Astrocyte (in vitro differentiated cells and primary cell): ENCODE results near the gene FBXO17.

Source experiments
- CTCF ChIP-seq: IDR thresholded peaks from 2 replicates; pipeline ENCODE4 v1.5.1; 2011; ENCODE audit warnings: low read depth, mild to moderate bottlenecking, inconsistent platforms, low read length, moderate library complexity; ENCODE audit not compliant: insufficient read depth
- EZH2 ChIP-seq: IDR thresholded peaks from 2 replicates; pipeline ENCODE4 v1.6.1; 2012; ENCODE audit warnings: mild to moderate bottlenecking, low read length, inconsistent platforms; ENCODE audit not compliant: insufficient read depth

GRCh38 chr19:38993271-38993670 lies 17.7 kb upstream of the FBXO17 start:
- TF ChIP-seq CTCF (no peak), EZH2 (no peak)
